HepG2 (cell line): ENCODE measurements around the gene BIRC7.

Source experiments
- NR1H2 ChIP-seq: sonication (generic); formaldehyde crosslinking; IDR thresholded peaks from 2 replicates; pipeline ENCODE4 v1.8.1; 2022; ENCODE audit warnings: low read depth, missing genetic modification reagents, borderline replicate concordance
- POLR2A ChIP-seq, 2 experiments: IDR thresholded peaks; 2 replicates each; pipeline ENCODE4 v1.6.1; 2011; ENCODE audit warnings: low read depth in 2 of 2, low read length in 2 of 2, mild to moderate bottlenecking in 1 of 2, moderate library complexity in 1 of 2; ENCODE audit not compliant: insufficient read depth in 1 of 2
- RFX5 ChIP-seq: IDR thresholded peaks from 2 replicates; pipeline ENCODE4 v1.6.1; 2011; ENCODE audit warnings: low read depth, low read length, improper control_type of control experiment
- TCF12 ChIP-seq, 2 experiments: fragments of 450-650 bp in 1 of 2; sonication (generic) in 1 of 2; formaldehyde crosslinking in 1 of 2; IDR thresholded peaks; 2 replicates each; pipeline versions ENCODE4 v1.6.1 to v1.8.0; 2017 to 2022; ENCODE audit warnings: antibody characterized with exemption in 1 of 2, mild to moderate bottlenecking in 1 of 2, missing genetic modification reagents in 1 of 2, moderate library complexity in 1 of 2
- TMF1 ChIP-seq: sonication (generic); formaldehyde crosslinking; IDR thresholded peaks from 2 replicates; pipeline ENCODE4 v1.8.1; 2022; ENCODE audit warnings: low read depth, missing genetic modification reagents
- ZBTB1 ChIP-seq: sonication (generic); formaldehyde crosslinking; IDR thresholded peaks from 2 replicates; pipeline ENCODE4 v1.4.0; 2020; ENCODE audit warnings: missing genetic modification reagents, borderline replicate concordance
- ZNF768 ChIP-seq: sonication (generic); formaldehyde crosslinking; IDR thresholded peaks from 2 replicates; pipeline ENCODE4 v1.4.0; 2020; ENCODE audit warnings: missing genetic modification reagents
- ZNF781 ChIP-seq: sonication (generic); formaldehyde crosslinking; IDR thresholded peaks from 2 replicates; pipeline ENCODE4 v1.5.1; 2020; ENCODE audit warnings: borderline replicate concordance, mild to moderate bottlenecking, missing genetic modification reagents; ENCODE audit errors: not compliant biosample characterization
- TF ChIP-seq, protein P1 (sequence below): IDR thresholded peaks from 2 replicates; pipeline ENCODE4 v1.6.1; 2016; ENCODE audit warnings: mild to moderate bottlenecking
- TF ChIP-seq, protein P2 (sequence below): sonication (generic); formaldehyde crosslinking; IDR thresholded peaks from 2 replicates; pipeline ENCODE4 v1.8.0; 2023; ENCODE audit warnings: mild to moderate bottlenecking, missing genetic modification reagents
- TF ChIP-seq, protein P3 (sequence below): sonication (generic); formaldehyde crosslinking; IDR thresholded peaks from 2 replicates; pipeline ENCODE4 v1.8.0; 2022; ENCODE audit warnings: mild to moderate bottlenecking, missing genetic modification reagents
- TF ChIP-seq, protein P4 (sequence below): sonication (generic); formaldehyde crosslinking; IDR thresholded peaks from 2 replicates; pipeline ENCODE4 v1.9.0; 2021; ENCODE audit warnings: missing genetic modification reagents, borderline replicate concordance
- TF ChIP-seq, protein P5 (sequence below): sonication (generic); formaldehyde crosslinking; IDR thresholded peaks from 2 replicates; pipeline ENCODE4 v1.8.1; 2023; ENCODE audit warnings: missing genetic modification reagents, inconsistent platforms, borderline replicate concordance
- TF ChIP-seq, protein P6 (sequence below): sonication (generic); formaldehyde crosslinking; IDR thresholded peaks from 2 replicates; pipeline ENCODE4 v1.5.0; 2020; ENCODE audit warnings: mild to moderate bottlenecking, missing genetic modification reagents, moderate library complexity

DNA sequence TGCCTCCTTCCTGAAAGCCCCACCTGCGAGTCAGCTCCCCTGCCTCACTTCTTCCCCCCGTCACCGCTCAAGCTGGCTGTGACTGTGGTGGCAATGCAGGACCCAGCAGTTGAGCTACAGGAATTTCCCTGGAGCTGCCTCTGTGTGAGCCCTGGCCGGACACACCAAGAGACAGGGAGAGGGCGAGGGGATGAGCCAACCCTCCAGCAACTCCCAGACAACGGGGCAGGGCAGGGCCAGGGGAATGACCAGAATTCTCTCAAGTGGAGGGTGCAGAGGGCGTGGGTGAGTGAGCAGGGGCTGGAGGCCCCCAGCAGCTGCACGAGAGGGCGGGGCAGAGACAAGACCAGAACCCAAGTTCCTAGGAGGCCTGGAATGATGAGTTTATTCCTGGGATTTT lies 32.0 kb downstream of the BIRC7 start:
- TF ChIP-seq ZNF781 (CRISPR knock-in tag): no peak
- TF ChIP-seq POLR2A (IDR thresholded peaks at IDR 0.05; ENCODE audit: insufficient read depth in 1 of 2, low read depth in 2 of 2, low read length in 2 of 2): no peak
- no peak for TF ChIP-seq ZNF768 (CRISPR knock-in tag)
- TF ChIP-seq, protein P1, sequence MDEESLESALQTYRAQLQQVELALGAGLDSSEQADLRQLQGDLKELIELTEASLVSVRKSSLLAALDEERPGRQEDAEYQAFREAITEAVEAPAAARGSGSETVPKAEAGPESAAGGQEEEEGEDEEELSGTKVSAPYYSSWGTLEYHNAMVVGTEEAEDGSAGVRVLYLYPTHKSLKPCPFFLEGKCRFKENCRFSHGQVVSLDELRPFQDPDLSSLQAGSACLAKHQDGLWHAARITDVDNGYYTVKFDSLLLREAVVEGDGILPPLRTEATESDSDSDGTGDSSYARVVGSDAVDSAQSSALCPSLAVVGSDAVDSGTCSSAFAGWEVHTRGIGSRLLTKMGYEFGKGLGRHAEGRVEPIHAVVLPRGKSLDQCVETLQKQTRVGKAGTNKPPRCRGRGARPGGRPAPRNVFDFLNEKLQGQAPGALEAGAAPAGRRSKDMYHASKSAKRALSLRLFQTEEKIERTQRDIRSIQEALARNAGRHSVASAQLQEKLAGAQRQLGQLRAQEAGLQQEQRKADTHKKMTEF (CRISPR knock-in tag): no peak
- TF ChIP-seq NR1H2 (CRISPR knock-in tag): no peak
- no peak for TF ChIP-seq ZBTB1 (CRISPR knock-in tag)
- no peak for TF ChIP-seq TCF12 (IDR thresholded peaks at IDR 0.05)
- TF ChIP-seq TCF12 (CRISPR knock-in tag; IDR thresholded peaks at IDR 0.05): no peak
- TF ChIP-seq, protein P2, sequence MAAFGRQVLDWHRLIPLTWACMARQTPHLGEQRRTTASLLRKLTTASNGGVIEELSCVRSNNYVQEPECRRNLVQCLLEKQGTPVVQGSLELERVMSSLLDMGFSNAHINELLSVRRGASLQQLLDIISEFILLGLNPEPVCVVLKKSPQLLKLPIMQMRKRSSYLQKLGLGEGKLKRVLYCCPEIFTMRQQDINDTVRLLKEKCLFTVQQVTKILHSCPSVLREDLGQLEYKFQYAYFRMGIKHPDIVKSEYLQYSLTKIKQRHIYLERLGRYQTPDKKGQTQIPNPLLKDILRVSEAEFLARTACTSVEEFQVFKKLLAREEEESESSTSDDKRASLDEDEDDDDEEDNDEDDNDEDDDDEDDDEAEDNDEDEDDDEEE (CRISPR knock-in tag): no peak
- TF ChIP-seq RFX5: no peak
- TF ChIP-seq, protein P3, sequence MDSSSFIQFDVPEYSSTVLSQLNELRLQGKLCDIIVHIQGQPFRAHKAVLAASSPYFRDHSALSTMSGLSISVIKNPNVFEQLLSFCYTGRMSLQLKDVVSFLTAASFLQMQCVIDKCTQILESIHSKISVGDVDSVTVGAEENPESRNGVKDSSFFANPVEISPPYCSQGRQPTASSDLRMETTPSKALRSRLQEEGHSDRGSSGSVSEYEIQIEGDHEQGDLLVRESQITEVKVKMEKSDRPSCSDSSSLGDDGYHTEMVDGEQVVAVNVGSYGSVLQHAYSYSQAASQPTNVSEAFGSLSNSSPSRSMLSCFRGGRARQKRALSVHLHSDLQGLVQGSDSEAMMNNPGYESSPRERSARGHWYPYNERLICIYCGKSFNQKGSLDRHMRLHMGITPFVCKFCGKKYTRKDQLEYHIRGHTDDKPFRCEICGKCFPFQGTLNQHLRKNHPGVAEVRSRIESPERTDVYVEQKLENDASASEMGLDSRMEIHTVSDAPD (CRISPR knock-in tag): no peak
- TF ChIP-seq, protein P4, sequence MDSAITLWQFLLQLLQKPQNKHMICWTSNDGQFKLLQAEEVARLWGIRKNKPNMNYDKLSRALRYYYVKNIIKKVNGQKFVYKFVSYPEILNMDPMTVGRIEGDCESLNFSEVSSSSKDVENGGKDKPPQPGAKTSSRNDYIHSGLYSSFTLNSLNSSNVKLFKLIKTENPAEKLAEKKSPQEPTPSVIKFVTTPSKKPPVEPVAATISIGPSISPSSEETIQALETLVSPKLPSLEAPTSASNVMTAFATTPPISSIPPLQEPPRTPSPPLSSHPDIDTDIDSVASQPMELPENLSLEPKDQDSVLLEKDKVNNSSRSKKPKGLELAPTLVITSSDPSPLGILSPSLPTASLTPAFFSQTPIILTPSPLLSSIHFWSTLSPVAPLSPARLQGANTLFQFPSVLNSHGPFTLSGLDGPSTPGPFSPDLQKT (CRISPR knock-in tag): no peak
- no peak for TF ChIP-seq TMF1 (CRISPR knock-in tag)
- TF ChIP-seq, protein P5, sequence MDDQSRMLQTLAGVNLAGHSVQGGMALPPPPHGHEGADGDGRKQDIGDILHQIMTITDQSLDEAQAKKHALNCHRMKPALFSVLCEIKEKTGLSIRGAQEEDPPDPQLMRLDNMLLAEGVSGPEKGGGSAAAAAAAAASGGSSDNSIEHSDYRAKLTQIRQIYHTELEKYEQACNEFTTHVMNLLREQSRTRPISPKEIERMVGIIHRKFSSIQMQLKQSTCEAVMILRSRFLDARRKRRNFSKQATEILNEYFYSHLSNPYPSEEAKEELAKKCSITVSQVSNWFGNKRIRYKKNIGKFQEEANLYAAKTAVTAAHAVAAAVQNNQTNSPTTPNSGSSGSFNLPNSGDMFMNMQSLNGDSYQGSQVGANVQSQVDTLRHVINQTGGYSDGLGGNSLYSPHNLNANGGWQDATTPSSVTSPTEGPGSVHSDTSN (CRISPR knock-in tag): no peak
- TF ChIP-seq, protein P6, sequence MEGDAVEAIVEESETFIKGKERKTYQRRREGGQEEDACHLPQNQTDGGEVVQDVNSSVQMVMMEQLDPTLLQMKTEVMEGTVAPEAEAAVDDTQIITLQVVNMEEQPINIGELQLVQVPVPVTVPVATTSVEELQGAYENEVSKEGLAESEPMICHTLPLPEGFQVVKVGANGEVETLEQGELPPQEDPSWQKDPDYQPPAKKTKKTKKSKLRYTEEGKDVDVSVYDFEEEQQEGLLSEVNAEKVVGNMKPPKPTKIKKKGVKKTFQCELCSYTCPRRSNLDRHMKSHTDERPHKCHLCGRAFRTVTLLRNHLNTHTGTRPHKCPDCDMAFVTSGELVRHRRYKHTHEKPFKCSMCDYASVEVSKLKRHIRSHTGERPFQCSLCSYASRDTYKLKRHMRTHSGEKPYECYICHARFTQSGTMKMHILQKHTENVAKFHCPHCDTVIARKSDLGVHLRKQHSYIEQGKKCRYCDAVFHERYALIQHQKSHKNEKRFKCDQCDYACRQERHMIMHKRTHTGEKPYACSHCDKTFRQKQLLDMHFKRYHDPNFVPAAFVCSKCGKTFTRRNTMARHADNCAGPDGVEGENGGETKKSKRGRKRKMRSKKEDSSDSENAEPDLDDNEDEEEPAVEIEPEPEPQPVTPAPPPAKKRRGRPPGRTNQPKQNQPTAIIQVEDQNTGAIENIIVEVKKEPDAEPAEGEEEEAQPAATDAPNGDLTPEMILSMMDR (CRISPR knock-in tag): no peak
